Osteocyte (in vitro differentiated cells): ENCODE measurements around the gene RBM33. TPM values are rescaled to one million over a fixed set of nuclear protein-coding genes. Genes with fewer than 3 reads are reported as not detected.

Source experiments
- DNase-seq: peaks from one replicate; pipeline ENCODE4 v3.0.0; 2021; ENCODE audit warnings: mixed read lengths; ENCODE audit not compliant: unreplicated experiment; ENCODE audit errors: extremely low spot score
- H3K27ac Mint-ChIP-seq: one replicate; pipeline ENCODE4 v1.8.0; 2021; ENCODE audit warnings: mild to moderate bottlenecking, mixed read lengths; ENCODE audit not compliant: unreplicated experiment
- H3K27me3 Mint-ChIP-seq: one replicate; pipeline ENCODE4 v1.8.0; 2021; ENCODE audit warnings: mixed read lengths; ENCODE audit not compliant: unreplicated experiment
- H3K36me3 Mint-ChIP-seq: one replicate; pipeline ENCODE4 v1.8.0; 2021; ENCODE audit warnings: mixed read lengths; ENCODE audit not compliant: unreplicated experiment
- H3K4me1 Mint-ChIP-seq: one replicate; pipeline ENCODE4 v1.8.0; 2021; ENCODE audit warnings: mixed read lengths; ENCODE audit not compliant: unreplicated experiment
- H3K4me3 Mint-ChIP-seq: one replicate; pipeline ENCODE4 v1.8.0; 2021; ENCODE audit warnings: mild to moderate bottlenecking, moderate library complexity, mixed read lengths; ENCODE audit not compliant: unreplicated experiment
- H3K9me3 Mint-ChIP-seq: one replicate; pipeline ENCODE4 v1.8.0; 2021; ENCODE audit warnings: mixed read lengths; ENCODE audit not compliant: unreplicated experiment
- total RNA-seq: library from RNA; stranded (reverse); gene quantifications from 2 replicates; pipeline ENCODE4 v1.2.1, GENCODE V29; 2021
- TF ChIP-seq, protein P1 (sequence below): fragments of 200-600 bp; sonication (generic); IDR thresholded peaks from 2 replicates; pipeline ENCODE4 v1.5.0; 2021; ENCODE audit warnings: antibody characterized with exemption, mild to moderate bottlenecking, moderate library complexity

RBM33 gene
- total RNA-seq, 1 donor from 2014 or later = 52.4 TPM

DNA sequence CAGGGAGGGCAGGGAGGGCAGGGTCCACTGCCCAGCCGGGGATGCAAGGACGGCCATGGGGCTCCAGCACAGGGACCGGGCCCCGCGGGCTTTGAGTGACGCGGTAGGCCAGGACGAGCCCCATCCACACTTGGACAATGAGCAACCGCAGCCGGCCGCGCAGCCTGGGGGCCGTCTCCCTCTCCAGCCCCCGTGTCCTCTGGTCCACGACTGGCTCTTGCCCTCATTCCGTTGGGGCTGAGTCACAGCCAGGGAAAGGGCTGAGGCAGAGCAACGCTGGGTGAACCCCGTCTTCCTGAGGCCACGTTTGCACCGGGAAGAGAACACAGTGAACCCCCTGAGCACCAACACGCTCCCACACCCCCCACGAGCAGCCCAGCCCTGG, 144.1 kb downstream of the RBM33 start:
- Mint-ChIP-seq H3K9me3 (no peaks in the 10 kb centered on the region), H3K27ac (no peak overlapping the region), H3K4me1 (peaks cover 5% of the 10 kb centered on the region), H3K36me3 (peaks cover 9% of the 10 kb centered on the region), H3K4me3 (no peak overlapping the region), H3K27me3 (no peaks in the 10 kb centered on the region)
- TF ChIP-seq, protein P1, sequence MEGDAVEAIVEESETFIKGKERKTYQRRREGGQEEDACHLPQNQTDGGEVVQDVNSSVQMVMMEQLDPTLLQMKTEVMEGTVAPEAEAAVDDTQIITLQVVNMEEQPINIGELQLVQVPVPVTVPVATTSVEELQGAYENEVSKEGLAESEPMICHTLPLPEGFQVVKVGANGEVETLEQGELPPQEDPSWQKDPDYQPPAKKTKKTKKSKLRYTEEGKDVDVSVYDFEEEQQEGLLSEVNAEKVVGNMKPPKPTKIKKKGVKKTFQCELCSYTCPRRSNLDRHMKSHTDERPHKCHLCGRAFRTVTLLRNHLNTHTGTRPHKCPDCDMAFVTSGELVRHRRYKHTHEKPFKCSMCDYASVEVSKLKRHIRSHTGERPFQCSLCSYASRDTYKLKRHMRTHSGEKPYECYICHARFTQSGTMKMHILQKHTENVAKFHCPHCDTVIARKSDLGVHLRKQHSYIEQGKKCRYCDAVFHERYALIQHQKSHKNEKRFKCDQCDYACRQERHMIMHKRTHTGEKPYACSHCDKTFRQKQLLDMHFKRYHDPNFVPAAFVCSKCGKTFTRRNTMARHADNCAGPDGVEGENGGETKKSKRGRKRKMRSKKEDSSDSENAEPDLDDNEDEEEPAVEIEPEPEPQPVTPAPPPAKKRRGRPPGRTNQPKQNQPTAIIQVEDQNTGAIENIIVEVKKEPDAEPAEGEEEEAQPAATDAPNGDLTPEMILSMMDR = no peak
- DNase-seq = no peak

DNA sequence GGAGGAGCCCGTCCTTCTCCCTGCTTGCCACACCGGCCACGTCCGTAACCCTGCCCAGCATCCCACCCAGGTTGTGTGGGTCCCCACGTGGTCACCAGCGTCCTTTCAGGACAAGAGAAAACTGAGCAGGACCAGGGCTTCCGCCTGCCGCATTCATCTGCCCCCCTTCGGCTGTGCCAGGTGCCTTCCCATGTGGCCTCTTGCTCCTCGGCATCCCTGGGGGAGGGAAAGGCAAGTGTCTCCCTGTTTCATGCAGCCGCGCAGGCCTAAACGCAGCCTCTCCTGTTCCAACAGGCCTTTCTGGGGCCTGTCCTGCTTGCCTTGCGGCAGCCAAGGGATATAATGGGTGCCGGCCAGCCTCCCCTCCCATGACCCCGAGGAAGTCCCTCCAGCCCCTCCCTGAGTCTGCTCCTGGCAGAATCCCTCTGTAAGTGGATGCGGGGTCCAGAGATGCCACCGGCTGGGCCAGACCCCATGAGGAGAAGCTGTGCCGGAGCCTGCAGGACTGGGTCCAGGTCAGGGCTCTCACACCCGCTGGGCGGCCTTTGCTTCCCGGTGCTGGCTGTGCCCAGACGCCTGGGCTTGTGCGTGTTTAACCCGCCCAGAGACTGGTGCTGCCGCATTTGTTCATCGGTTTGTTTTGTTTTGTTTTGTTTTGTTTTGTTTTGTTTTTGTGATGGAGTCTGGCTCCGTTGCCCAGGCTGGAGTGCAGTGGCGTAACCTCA, 144.7 kb downstream of the RBM33 start:
- DNase-seq = no peak
- peaks cover 4% of the 10 kb centered on the region for H3K36me3 Mint-ChIP-seq
- H3K4me3 Mint-ChIP-seq = peak overlapping the region; percentile 19
- H3K27me3 Mint-ChIP-seq = no peaks in the 10 kb centered on the region
- H3K9me3 Mint-ChIP-seq = no peaks in the 10 kb centered on the region
- peaks cover 5% of the 10 kb centered on the region for H3K4me1 Mint-ChIP-seq
- TF ChIP-seq, protein P1 = no peak
- no peak overlapping the region for H3K27ac Mint-ChIP-seq

DNA sequence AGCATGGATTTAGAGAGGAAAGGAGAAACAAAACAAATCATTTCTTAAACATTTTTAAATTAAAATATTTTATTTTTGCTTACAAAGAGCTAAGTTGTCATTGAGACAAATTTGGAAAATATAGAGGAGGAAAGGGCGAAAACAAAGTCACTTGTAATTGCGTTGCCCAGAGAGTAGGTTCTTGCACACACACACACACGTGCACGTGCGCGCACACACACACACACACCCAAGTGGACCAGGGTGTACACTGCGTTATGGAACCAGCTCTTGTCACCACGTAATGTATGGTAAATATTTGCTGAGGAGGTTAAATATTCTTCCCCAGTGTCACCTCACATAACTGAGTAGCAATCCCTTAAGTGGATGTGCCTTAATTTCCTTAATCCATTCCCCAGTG, 146.2 kb downstream of the RBM33 start:
- peaks cover 5% of the 10 kb centered on the region for H3K4me1 Mint-ChIP-seq
- TF ChIP-seq, protein P1 = no peak

DNA sequence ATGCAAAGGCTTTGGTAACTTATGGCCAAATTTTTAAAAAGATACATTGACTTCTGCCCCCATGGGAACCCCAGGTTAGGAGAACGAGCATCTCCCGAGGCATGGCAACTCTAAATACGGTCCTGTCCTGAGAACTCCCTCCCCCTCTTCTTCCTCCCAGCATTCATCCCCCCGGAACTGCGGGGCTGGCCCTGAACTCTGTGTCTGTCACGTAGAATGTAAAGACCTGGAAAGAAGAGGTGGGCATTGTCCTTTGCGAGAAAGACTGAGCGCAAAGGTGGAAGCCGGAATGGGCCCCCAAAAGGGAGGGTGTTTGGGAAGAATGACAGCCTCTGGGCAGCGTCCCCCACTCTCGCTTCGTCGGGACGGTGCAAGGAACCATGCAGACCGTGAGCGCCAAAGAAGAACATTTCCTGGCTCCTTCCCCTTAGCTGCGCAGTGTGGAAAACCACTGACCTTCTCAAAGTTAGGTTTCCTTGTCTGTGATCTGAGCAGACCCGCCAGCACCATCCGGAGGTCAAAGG, 146.8 kb downstream of the RBM33 start:
- no peaks in the 10 kb centered on the region for H3K27me3 Mint-ChIP-seq
- no peaks in the 10 kb centered on the region for H3K9me3 Mint-ChIP-seq
- H3K4me1 Mint-ChIP-seq = peaks cover 5% of the 10 kb centered on the region
- no peak overlapping the region for H3K27ac Mint-ChIP-seq
- DNase-seq = no peak
- TF ChIP-seq, protein P1 = no peak
- no peak overlapping the region for H3K4me3 Mint-ChIP-seq
- no peaks in the 10 kb centered on the region for H3K36me3 Mint-ChIP-seq

More for the DNA sequence above, 146.2 kb downstream of the RBM33 start:
- Mint-ChIP-seq H3K27me3 (no peaks in the 10 kb centered on the region), H3K4me3 (no peak overlapping the region), H3K9me3 (no peaks in the 10 kb centered on the region), H3K27ac (no peak overlapping the region), H3K36me3 (no peaks in the 10 kb centered on the region)
- no peak for DNase-seq

DNA sequence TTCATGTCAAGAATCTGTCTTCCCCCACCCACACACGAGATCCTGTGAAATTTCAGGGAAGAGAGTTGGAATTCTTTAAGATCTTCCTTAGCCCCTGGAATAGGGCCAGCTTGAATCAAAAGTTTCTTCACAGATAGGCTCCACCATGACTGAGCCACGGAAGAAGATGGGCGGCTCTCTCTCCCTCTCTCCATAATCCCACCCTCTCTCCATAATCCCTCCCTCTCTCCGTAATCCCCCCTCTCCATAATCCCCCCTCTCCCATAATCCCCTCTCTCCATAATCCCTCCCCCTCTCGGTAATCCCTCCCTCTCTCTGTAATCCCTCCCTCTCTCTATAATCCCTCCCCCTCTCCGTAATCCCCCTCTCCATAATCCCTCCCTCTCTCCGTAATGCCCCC, 147.4 kb downstream of the RBM33 start:
- no peaks in the 10 kb centered on the region for H3K36me3 Mint-ChIP-seq
- DNase-seq = no peak
- H3K4me1 Mint-ChIP-seq = peaks cover 6% of the 10 kb centered on the region
- H3K9me3 Mint-ChIP-seq = no peaks in the 10 kb centered on the region
- no peak overlapping the region for H3K4me3 Mint-ChIP-seq
- H3K27me3 Mint-ChIP-seq = no peaks in the 10 kb centered on the region
- TF ChIP-seq, protein P1 = no peak
- H3K27ac Mint-ChIP-seq = no peak overlapping the region
